GM12878 (cell line): ENCODE data around the gene KIF5C. TPM values are rescaled to one million over a fixed set of nuclear protein-coding genes. Genes with fewer than 3 reads are reported as not detected.

Experiments
- ATAC-seq: fragments of 200-7000 bp; cut with Tn5 transposase; 3 replicates; pipeline ENCODE4 v1.9.1; 2020; ENCODE audit warnings: mild to moderate bottlenecking, moderate library complexity
- BruUV-seq: library from RNA; stranded (reverse); fragments of 400-500 nt; replicated peaks from 2 replicates; lab custom pipeline; 2021; lab: Mats Ljungman, UMichigan
- CTCF ChIA-PET: fragments of 300-600 bp; sonication (Branson Sonifier 250); formaldehyde crosslinking; extraction: SDS; loops from one replicate; lab custom pipeline; 2021; ENCODE audit warnings: inconsistent platforms; lab: Yijun Ruan, JAX
- POLR2A ChIA-PET: fragments of 350-600 bp; formaldehyde crosslinking; extraction: SDS; loops from one replicate; lab custom pipeline; 2021; ENCODE audit warnings: inconsistent platforms; lab: Charles Lee
- RAD21 ChIA-PET: fragments of 300-600 bp; sonication (Branson Sonifier 250); formaldehyde crosslinking; loops from one replicate; lab custom pipeline; 2023; ENCODE audit warnings: antibody characterized with exemption; ENCODE audit not compliant: unreplicated experiment; lab: Charles Lee
- SMC1A ChIA-PET: fragments of 300-600 bp; sonication (Branson Sonifier 250); formaldehyde crosslinking; loops from one replicate; lab custom pipeline; 2023; ENCODE audit not compliant: unreplicated experiment, uncharacterized antibody; lab: Charles Lee
- DNase-seq: peaks from one replicate; pipeline ENCODE4 v3.0.0-alpha.2; 2011; ENCODE audit warnings: low read depth, low spot score
- FAIRE-seq: peaks from 3 replicates; lab custom pipeline; 2011; peaks lifted over from hg19 to GRCh38; lab: Jason Lieb, UNC
- H2AFZ ChIP-seq: 2 replicates; pipeline ENCODE4 v1.6.0; 2011; ENCODE audit warnings: low read depth, low read length, control low read depth; ENCODE audit not compliant: control insufficient read depth
- H3K27ac ChIP-seq: 2 replicates; pipeline ENCODE4 v1.5.1; 2011; ENCODE audit warnings: control low read depth; ENCODE audit not compliant: control insufficient read depth, insufficient read depth
- H3K27me3 ChIP-seq, 2 experiments: replicated peaks in 1 of 2; 2 replicates each; pipeline versions ENCODE4 v1.6.0 to v1.6.1; 2011; ENCODE audit warnings: low read length in 1 of 2; ENCODE audit not compliant: control insufficient read depth in 2 of 2, insufficient read depth in 2 of 2
- H3K36me3 ChIP-seq, 2 experiments: 2 replicates each; pipeline ENCODE4 v1.5.1; 2011; ENCODE audit warnings: low read length in 1 of 2; ENCODE audit not compliant: control insufficient read depth in 2 of 2, insufficient read depth in 2 of 2
- H3K4me1 ChIP-seq: 2 replicates; pipeline ENCODE4 v1.6.1; 2011; ENCODE audit warnings: mild to moderate bottlenecking, low read length, moderate library complexity, mixed read lengths; ENCODE audit not compliant: control insufficient read depth, insufficient read depth
- H3K4me2 ChIP-seq: 2 replicates; pipeline ENCODE4 v1.6.0; 2011; ENCODE audit warnings: control low read depth; ENCODE audit not compliant: control insufficient read depth, insufficient read depth
- H3K4me3 ChIP-seq: fragments of 200-600 bp; sonication (generic); 2 replicates; pipeline ENCODE4 v1.5.1; 2016
- H3K79me2 ChIP-seq: 2 replicates; pipeline ENCODE4 v1.6.0; 2011; ENCODE audit warnings: low read length; ENCODE audit not compliant: control insufficient read depth, insufficient read depth
- H3K9ac ChIP-seq: 2 replicates; pipeline ENCODE4 v1.8.0; 2011; ENCODE audit warnings: low read length, control low read depth, mixed read lengths; ENCODE audit not compliant: control insufficient read depth, insufficient read depth
- H3K9me3 ChIP-seq: replicated peaks from 3 replicates; pipeline ENCODE4 v1.5.1; 2011; ENCODE audit warnings: mild to moderate bottlenecking, low read length; ENCODE audit not compliant: control insufficient read depth, insufficient read depth
- H4K20me1 ChIP-seq: 2 replicates; pipeline ENCODE4 v1.6.0; 2011; ENCODE audit not compliant: control insufficient read depth, insufficient read depth
- BACH1 ChIP-seq: fragments of 450-650 bp; IDR thresholded peaks from 2 replicates; pipeline ENCODE4 v1.6.1; 2017; ENCODE audit warnings: mild to moderate bottlenecking, borderline replicate concordance
- CBFB ChIP-seq: IDR thresholded peaks from 2 replicates; pipeline ENCODE4 v1.6.1; 2016; ENCODE audit warnings: antibody characterized with exemption, low read depth
- ETV6 ChIP-seq, 2 experiments: fragments of 450-650 bp in 1 of 2; IDR thresholded peaks in 1 of 2; conservative IDR thresholded peaks in 1 of 2; 2 replicates each; pipeline ENCODE4 v1.6.1; 2014; ENCODE audit warnings: antibody characterized with exemption in 1 of 2, borderline replicate concordance in 1 of 2, low read depth in 1 of 2, mild to moderate bottlenecking in 1 of 2, moderate library complexity in 1 of 2
- FOS ChIP-seq: IDR thresholded peaks from 3 replicates; pipeline ENCODE4 v1.6.1; 2011; ENCODE audit warnings: borderline replicate concordance; ENCODE audit not compliant: insufficient read length; ENCODE audit errors: extremely low read depth
- LARP7 ChIP-seq: fragments of 450-650 bp; IDR thresholded peaks from 2 replicates; pipeline ENCODE4 v1.6.1; 2017; ENCODE audit warnings: mild to moderate bottlenecking
- MEF2B ChIP-seq: fragments of 450-650 bp; IDR thresholded peaks from 2 replicates; pipeline ENCODE4 v1.6.1; 2018; ENCODE audit warnings: mild to moderate bottlenecking, moderate library complexity; ENCODE audit not compliant: partially characterized antibody, poor library complexity, severe bottlenecking
- WGBS: methylation state at CpG from one replicate; pipeline ENCODE4 v1.1.6; 2016; ENCODE audit warnings: low lambda C conversion rate; ENCODE audit not compliant: insufficient replicate concordance, insufficient coverage; ENCODE audit errors: missing lambda C conversion rate; 5-methylcytosine and 5-hydroxymethylcytosine counted together
- in situ Hi-C: fragments of 300-500 bp; cut with MboI; formaldehyde crosslinking; loops from 9 replicates; pipeline ENCODE4 v1.14.3; 2018; ENCODE audit warnings: mixed read lengths
- intact Hi-C: fragments of 100-400 bp; cut with micrococcal nuclease; formaldehyde crosslinking; loops from one replicate; pipeline ENCODE4 v1.14.2; 2022; ENCODE audit not compliant: unreplicated experiment
- polyA plus RNA-seq, 11 experiments: library from polyadenylated mRNA; depleted of rRNA in 4 of 11; unstranded in 6 of 11; stranded (reverse) in 5 of 11; fragments of >200 nt; fragmentation: Nextera tagmentation in 4 of 11; fragmentation: Illumina TruSeq in 1 of 11; extraction: Ambion mirVana in 4 of 11; extraction: Trizol in 1 of 11; gene quantifications; 1 replicate in 1 of 11; 2 replicates in 10 of 11; pipeline versions ENCODE4 v1.2.1 to v1.2.3, GENCODE V29; 2011 to 2016; ENCODE audit warnings: inconsistent platforms in 2 of 11, missing spikeins in 2 of 11, low read depth in 1 of 11
- total RNA-seq, 4 experiments: library from RNA; depleted of rRNA in 3 of 4; stranded (reverse); fragments of >200 nt in 3 of 4; fragmentation: Illumina TruSeq in 1 of 4; extraction: Trizol in 1 of 4; gene quantifications; 2 replicates each; pipeline versions ENCODE4 v1.2.1 to v1.2.3, GENCODE V29; 2013 to 2021
- TF ChIP-seq, protein P1 (sequence below): IDR thresholded peaks from 2 replicates; pipeline ENCODE4 v1.6.1; 2011; ENCODE audit warnings: borderline replicate concordance, low read depth, mild to moderate bottlenecking, moderate library complexity, mixed read lengths, low read length; ENCODE audit not compliant: insufficient read depth; ENCODE audit errors: extremely low read length
- TF ChIP-seq, protein P2 (sequence below): IDR thresholded peaks from 2 replicates; pipeline ENCODE4 v1.6.1; 2012; ENCODE audit warnings: low read depth, low read length, improper control_type of control experiment
- TF ChIP-seq, protein P3 (sequence below): IDR thresholded peaks from 2 replicates; pipeline ENCODE4 v1.6.1; 2011; ENCODE audit warnings: borderline replicate concordance, low read depth, mild to moderate bottlenecking, moderate library complexity, low read length; ENCODE audit not compliant: insufficient read depth, poor library complexity, severe bottlenecking
- TF ChIP-seq, protein P4 (sequence below): fragments of 450-650 bp; IDR thresholded peaks from 2 replicates; pipeline ENCODE4 v1.6.1; 2017; ENCODE audit warnings: antibody characterized with exemption, mild to moderate bottlenecking, moderate library complexity

Gene KIF5C
- total and polyA plus RNA-seq, 10 of the 15 experiments (the other 5 are each of a cell fraction or from before 2014, with no cell fraction given): 0.08 to 0.49 (median 0.24) TPM

DNA sequence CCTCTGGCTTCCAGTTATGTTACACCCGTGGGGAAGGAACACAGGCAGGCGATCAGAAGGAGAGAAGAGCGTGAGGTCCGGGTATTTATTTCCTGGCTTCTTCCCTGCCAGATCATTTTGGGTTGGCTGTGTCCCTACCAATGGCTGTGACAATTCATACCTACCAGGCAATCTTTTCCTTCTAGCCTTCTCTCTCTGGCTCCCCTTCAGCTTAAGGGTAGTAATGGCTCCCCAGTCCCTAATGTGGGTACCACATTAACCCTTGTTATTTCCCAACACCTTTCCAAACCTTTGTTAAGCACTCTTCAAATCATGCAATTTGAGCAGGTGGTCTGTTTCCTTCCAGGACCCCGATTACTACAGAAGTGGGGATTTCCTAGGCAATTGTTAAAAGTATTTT, 84.7 kb downstream of the KIF5C start:
- H3K79me2 ChIP-seq: no peaks in the 10 kb centered on the region
- H3K27ac ChIP-seq: no peak overlapping the region
- no peak overlapping the region for H2AFZ ChIP-seq
- no peaks in the 10 kb centered on the region for H3K36me3 ChIP-seq
- no peak for DNase-seq
- H3K4me2 ChIP-seq: no peak overlapping the region
- CTCF ChIA-PET: no interaction called here
- SMC1A ChIA-PET: no interaction called here
- FAIRE-seq: no peak
- RAD21 ChIA-PET: no interaction called here
- BruUV-seq: no TSS peak
- no peaks in the 10 kb centered on the region for H3K4me1 ChIP-seq
- intact Hi-C loops (no loop called here), in situ Hi-C loops (no loop called here)
- no peaks in the 10 kb centered on the region for H3K27me3 ChIP-seq
- H4K20me1 ChIP-seq: no peaks in the 10 kb centered on the region
- POLR2A ChIA-PET: no interaction called here
- no peak for TF ChIP-seq MEF2B
- no peaks in the 10 kb centered on the region for H3K9me3 ChIP-seq
- 46% methylated on average over 5 of the region's 5 CpGs for WGBS
- H3K9ac ChIP-seq: no peak overlapping the region
- ATAC-seq: no peak
- H3K4me3 ChIP-seq: no peak overlapping the region

DNA sequence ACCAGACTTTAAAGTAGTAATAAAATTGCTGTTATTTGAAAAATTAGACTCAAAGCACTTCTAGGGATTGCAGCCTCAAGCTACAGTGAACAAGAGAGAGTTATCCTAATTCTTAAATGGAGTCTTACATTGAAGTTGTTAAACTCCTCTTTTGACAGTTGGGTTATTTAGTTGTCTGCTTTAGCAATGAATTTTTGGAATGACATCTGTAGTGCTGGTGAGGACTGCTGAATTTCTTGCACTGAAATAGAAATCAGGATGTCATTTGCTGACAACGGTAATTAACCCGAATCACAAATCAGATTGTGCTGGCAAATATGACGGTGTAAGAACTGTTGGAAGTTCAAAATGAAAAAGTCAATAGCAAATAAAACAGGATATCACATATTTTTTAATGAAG, 85.5 kb downstream of the KIF5C start:
- Histone ChIP-seq H3K4me2 (no peak overlapping the region), H3K9me3 (no peaks in the 10 kb centered on the region), H3K36me3 (no peaks in the 10 kb centered on the region), H3K4me1 (no peaks in the 10 kb centered on the region), H3K27me3 (no peaks in the 10 kb centered on the region), H4K20me1 (no peaks in the 10 kb centered on the region), H3K4me3 (no peak overlapping the region), H3K9ac (no peak overlapping the region), H2AFZ (no peak overlapping the region), H3K79me2 (no peaks in the 10 kb centered on the region), H3K27ac (no peak overlapping the region)
- RAD21 ChIA-PET: no interaction called here
- CTCF ChIA-PET: no interaction called here
- ATAC-seq (no peak), FAIRE-seq (no peak), DNase-seq (no peak)
- POLR2A ChIA-PET: no interaction called here
- intact Hi-C loops: no loop called here
- SMC1A ChIA-PET: no interaction called here
- in situ Hi-C loops: no loop called here
- BruUV-seq: no TSS peak
- 68% methylated on average over 3 of the region's 3 CpGs for WGBS
- TF ChIP-seq BACH1 (no peak), FOS (no peak), ETV6 (conservative IDR thresholded peaks at IDR 0.05 in 1 of 2, IDR thresholded peaks at IDR 0.05 in 1 of 2; ENCODE audit: borderline replicate concordance in 1 of 2, low read depth in 1 of 2) (no peak), LARP7 (no peak), CBFB (no peak)
- TF ChIP-seq, protein P1, sequence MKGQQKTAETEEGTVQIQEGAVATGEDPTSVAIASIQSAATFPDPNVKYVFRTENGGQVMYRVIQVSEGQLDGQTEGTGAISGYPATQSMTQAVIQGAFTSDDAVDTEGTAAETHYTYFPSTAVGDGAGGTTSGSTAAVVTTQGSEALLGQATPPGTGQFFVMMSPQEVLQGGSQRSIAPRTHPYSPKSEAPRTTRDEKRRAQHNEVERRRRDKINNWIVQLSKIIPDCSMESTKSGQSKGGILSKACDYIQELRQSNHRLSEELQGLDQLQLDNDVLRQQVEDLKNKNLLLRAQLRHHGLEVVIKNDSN: no peak
- TF ChIP-seq, protein P2, sequence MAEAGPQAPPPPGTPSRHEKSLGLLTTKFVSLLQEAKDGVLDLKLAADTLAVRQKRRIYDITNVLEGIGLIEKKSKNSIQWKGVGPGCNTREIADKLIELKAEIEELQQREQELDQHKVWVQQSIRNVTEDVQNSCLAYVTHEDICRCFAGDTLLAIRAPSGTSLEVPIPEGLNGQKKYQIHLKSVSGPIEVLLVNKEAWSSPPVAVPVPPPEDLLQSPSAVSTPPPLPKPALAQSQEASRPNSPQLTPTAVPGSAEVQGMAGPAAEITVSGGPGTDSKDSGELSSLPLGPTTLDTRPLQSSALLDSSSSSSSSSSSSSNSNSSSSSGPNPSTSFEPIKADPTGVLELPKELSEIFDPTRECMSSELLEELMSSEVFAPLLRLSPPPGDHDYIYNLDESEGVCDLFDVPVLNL: no peak
- TF ChIP-seq, protein P3, sequence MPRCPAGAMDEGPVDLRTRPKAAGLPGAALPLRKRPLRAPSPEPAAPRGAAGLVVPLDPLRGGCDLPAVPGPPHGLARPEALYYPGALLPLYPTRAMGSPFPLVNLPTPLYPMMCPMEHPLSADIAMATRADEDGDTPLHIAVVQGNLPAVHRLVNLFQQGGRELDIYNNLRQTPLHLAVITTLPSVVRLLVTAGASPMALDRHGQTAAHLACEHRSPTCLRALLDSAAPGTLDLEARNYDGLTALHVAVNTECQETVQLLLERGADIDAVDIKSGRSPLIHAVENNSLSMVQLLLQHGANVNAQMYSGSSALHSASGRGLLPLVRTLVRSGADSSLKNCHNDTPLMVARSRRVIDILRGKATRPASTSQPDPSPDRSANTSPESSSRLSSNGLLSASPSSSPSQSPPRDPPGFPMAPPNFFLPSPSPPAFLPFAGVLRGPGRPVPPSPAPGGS: no peak
- TF ChIP-seq, protein P4, sequence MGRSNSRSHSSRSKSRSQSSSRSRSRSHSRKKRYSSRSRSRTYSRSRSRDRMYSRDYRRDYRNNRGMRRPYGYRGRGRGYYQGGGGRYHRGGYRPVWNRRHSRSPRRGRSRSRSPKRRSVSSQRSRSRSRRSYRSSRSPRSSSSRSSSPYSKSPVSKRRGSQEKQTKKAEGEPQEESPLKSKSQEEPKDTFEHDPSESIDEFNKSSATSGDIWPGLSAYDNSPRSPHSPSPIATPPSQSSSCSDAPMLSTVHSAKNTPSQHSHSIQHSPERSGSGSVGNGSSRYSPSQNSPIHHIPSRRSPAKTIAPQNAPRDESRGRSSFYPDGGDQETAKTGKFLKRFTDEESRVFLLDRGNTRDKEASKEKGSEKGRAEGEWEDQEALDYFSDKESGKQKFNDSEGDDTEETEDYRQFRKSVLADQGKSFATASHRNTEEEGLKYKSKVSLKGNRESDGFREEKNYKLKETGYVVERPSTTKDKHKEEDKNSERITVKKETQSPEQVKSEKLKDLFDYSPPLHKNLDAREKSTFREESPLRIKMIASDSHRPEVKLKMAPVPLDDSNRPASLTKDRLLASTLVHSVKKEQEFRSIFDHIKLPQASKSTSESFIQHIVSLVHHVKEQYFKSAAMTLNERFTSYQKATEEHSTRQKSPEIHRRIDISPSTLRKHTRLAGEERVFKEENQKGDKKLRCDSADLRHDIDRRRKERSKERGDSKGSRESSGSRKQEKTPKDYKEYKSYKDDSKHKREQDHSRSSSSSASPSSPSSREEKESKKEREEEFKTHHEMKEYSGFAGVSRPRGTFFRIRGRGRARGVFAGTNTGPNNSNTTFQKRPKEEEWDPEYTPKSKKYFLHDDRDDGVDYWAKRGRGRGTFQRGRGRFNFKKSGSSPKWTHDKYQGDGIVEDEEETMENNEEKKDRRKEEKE: no peak
